Measurements from ENCODE around the gene RSU1. TPM values are rescaled to one million over a fixed set of nuclear protein-coding genes. Genes with fewer than 3 reads are reported as not detected.

The RSU1 gene
- total RNA-seq, 6 donors from 2014 or later = 36.7 to 81.4 (median 48.0) TPM

DNA sequence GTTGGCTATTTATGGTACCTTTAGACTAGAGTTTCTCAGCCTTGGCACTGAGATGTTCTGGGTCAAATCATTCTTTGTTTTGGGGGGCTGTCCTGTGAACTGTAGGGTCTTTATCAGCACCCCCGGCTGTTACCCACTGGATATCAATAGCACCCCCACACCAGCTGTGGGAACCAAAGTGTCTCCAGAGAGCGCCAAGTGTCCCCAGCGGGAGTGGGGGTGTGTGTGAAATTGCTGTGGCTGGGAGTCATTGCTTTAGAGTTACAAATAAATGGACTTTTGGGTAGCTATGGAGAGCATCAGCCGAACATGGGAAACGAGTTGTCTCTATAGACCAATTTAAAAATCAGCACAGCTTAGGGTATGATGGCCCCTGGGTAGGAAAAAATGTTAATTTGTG is 184.2 kb downstream of the RSU1 start:
- no peaks in the 10 kb centered on the region for H3K36me3 ChIP-seq
- no peaks in the 10 kb centered on the region for H3K27me3 ChIP-seq
- DNase-seq = no peak
- no peak overlapping the region for H3K4me3 ChIP-seq
- ATAC-seq (ENCODE audit: low FRiP score in 2 of 2) = no peak
- H3K27ac ChIP-seq = no peak overlapping the region
- TF ChIP-seq, protein P1, sequence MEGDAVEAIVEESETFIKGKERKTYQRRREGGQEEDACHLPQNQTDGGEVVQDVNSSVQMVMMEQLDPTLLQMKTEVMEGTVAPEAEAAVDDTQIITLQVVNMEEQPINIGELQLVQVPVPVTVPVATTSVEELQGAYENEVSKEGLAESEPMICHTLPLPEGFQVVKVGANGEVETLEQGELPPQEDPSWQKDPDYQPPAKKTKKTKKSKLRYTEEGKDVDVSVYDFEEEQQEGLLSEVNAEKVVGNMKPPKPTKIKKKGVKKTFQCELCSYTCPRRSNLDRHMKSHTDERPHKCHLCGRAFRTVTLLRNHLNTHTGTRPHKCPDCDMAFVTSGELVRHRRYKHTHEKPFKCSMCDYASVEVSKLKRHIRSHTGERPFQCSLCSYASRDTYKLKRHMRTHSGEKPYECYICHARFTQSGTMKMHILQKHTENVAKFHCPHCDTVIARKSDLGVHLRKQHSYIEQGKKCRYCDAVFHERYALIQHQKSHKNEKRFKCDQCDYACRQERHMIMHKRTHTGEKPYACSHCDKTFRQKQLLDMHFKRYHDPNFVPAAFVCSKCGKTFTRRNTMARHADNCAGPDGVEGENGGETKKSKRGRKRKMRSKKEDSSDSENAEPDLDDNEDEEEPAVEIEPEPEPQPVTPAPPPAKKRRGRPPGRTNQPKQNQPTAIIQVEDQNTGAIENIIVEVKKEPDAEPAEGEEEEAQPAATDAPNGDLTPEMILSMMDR (IDR thresholded peaks at IDR 0.05) = no peak
- TF ChIP-seq EP300 (IDR thresholded peaks at IDR 0.05) = no peak
- TF ChIP-seq POLR2AphosphoS5 (IDR thresholded peaks at IDR 0.05) = no peak
- TF ChIP-seq POLR2A (IDR thresholded peaks at IDR 0.05) = no peak
- WGBS, 2 donors = 92 to 97% methylated on average over 5 of the region's 5 CpGs
- H3K9me3 ChIP-seq = no peaks in the 10 kb centered on the region
- no peaks in the 10 kb centered on the region for H3K4me1 ChIP-seq

DNA sequence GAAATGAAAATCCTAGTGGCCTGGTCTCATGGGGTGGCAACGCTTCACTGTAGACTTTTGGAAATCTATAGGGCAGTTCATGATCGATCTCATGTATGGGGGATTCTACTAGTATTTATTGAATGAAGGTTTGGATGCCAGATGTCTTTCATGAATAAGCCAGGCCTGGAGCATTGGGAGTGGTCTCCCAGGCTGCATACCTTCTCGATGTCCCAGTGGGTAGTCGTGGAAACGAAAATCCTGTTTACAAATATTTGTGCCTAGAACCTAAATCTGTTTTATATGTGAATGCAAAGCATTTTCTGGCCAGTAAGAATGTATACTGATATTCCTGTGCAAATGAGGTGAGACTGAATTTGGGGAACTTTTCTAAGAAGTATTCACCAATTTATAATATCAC is 190.5 kb downstream of the RSU1 start:
- TF ChIP-seq EP300 (IDR thresholded peaks at IDR 0.05) (no peak), POLR2AphosphoS5 (IDR thresholded peaks at IDR 0.05) (no peak), POLR2A (IDR thresholded peaks at IDR 0.05) (no peak)
- TF ChIP-seq, protein P1 (IDR thresholded peaks at IDR 0.05) = no peak
- H3K4me1 ChIP-seq = no peaks in the 10 kb centered on the region
- DNase-seq = no peak
- no peak overlapping the region for H3K27ac ChIP-seq
- no peak for ATAC-seq (ENCODE audit: low FRiP score in 2 of 2)
- no peak overlapping the region for H3K4me3 ChIP-seq
- H3K9me3 ChIP-seq = no peaks in the 10 kb centered on the region
- WGBS, 2 donors = 88 to 92% methylated on average over 5 of the region's 5 CpGs
- H3K36me3 ChIP-seq = no peaks in the 10 kb centered on the region
- H3K27me3 ChIP-seq = no peaks in the 10 kb centered on the region

DNA sequence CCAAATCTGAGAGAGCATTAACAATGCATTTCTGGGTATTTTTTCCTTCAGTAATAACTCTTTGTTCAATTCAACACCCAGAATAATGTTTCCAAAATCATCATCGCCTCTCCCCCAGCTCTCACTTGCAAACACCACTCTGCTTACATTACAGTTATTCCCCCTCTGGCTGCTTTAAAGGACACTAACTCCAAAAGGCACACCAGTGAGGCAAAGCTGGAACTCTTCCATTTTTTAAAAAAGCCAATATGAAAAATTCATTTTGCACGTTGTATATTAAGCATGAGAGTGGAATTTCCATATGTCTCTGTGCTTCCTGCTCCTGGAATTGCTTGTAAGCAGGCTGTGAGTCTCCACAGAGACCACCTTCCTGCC is 204.3 kb downstream of the RSU1 start:
- Histone ChIP-seq H3K9me3 (peaks cover 0 to 6% (median 0%) of the 10 kb centered on the region in 4 donors), H3K4me3 (no peak overlapping the region), H3K36me3 (no peaks in the 10 kb centered on the region), H3K4me1 (no peaks in the 10 kb centered on the region), H3K27ac (no peak overlapping the region), H3K27me3 (no peaks in the 10 kb centered on the region)
- TF ChIP-seq EP300 (IDR thresholded peaks at IDR 0.05) = no peak
- no peak for TF ChIP-seq POLR2A (IDR thresholded peaks at IDR 0.05)
- no peak for TF ChIP-seq POLR2AphosphoS5 (IDR thresholded peaks at IDR 0.05)
- TF ChIP-seq, protein P1 (IDR thresholded peaks at IDR 0.05) = no peak
- DNase-seq = no peak
- no peak for ATAC-seq (ENCODE audit: low FRiP score in 2 of 2)
- WGBS, 2 donors = 80 to 83% methylated on average over 2 of the region's 2 CpGs

DNA sequence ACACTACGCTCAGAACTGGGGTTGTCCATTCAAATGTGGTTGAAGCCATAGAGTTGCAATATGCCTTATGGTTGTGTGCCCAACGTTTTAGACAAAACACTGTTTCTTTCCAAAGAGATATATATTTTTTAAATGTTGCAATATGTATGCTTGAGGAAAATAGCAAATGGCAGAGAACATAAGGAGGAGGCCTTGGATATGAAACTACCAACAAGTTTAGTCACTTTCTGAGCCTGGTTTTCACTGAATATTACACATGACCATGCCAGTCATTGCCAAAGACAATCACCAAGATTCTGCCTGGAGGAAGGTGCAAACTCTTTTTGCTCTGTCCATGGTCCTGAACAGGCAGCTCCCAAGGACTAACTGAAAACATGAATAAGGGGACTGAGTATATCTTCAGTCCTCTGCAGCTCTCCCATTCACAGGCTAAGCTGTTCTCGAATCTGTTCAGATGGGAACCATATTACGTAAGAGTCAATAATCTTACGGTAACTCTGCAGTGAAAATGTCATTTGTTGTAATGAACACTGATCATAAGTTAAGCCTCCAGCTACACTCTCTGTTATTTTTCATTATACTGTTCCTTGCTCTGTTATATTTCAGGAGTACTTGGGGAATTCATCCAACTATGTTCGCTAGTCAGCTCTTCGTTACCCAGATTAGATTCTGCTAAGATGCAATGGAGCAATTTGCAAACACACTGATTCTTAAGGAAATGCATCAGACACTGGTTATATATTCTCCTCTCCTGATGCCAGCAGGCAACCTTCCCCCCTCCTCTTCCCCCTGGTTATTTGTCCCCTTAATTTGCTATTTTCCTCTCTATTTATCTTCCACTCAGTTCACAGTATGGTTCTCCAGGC is 204.9 kb downstream of the RSU1 start:
- Histone ChIP-seq H3K27me3 (no peaks in the 10 kb centered on the region), H3K9me3 (peaks cover 0 to 6% (median 0%) of the 10 kb centered on the region in 4 donors), H3K36me3 (no peaks in the 10 kb centered on the region), H3K4me3 (no peak overlapping the region), H3K4me1 (no peaks in the 10 kb centered on the region), H3K27ac (no peak overlapping the region)
- 74 to 85% methylated on average over 7 of the region's 7 CpGs for WGBS, 2 donors
- no peak for ATAC-seq (ENCODE audit: low FRiP score in 2 of 2)
- TF ChIP-seq EP300 (IDR thresholded peaks at IDR 0.05) (no peak), POLR2A (IDR thresholded peaks at IDR 0.05) (no peak), POLR2AphosphoS5 (IDR thresholded peaks at IDR 0.05) (no peak)
- TF ChIP-seq, protein P1 (IDR thresholded peaks at IDR 0.05) = no peak
- DNase-seq = no peak

DNA sequence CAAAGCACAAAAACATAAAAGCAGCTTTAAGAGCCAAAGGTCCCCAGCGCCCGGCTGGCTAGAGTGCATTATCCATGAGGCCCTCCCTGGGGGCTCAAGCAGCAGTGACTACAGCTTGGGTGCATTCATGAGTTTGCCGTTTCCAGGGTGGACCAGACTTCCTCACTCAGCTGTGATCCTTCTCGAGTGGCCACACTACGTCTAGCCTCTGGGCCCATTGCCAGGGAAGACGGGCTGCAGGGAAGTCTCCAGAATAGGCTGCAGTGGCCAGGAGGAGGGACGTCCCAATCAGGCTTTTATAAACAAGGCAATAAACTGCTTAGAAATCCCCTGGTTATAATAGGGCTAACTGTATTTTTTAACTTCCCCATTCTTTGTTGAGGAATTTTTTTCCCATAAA is 206.2 kb downstream of the RSU1 start:
- Histone ChIP-seq H3K4me1 (no peaks in the 10 kb centered on the region), H3K4me3 (no peak overlapping the region), H3K27me3 (no peaks in the 10 kb centered on the region), H3K36me3 (no peaks in the 10 kb centered on the region), H3K9me3 (peaks cover 0 to 6% (median 0%) of the 10 kb centered on the region in 4 donors), H3K27ac (no peak overlapping the region)
- no peak for DNase-seq
- no peak for TF ChIP-seq EP300 (IDR thresholded peaks at IDR 0.05)
- no peak for ATAC-seq (ENCODE audit: low FRiP score in 2 of 2)
- WGBS, 2 donors = 44 to 47% methylated on average over 5 to 7 of the region's 7 CpGs
